DMS153 (cell line): ENCODE measurements around the gene ARHGAP32.

Experiments used
- DNase-seq: peaks from one replicate; lab custom pipeline; 2025; lab: John Stamatoyannopoulos, UW

ARHGAP32 gene

GRCh38 chr11:128956401-128957201 lies 235.5 kb downstream of the ARHGAP32 start:
- DNase-seq = peak; percentile 79

DNA sequence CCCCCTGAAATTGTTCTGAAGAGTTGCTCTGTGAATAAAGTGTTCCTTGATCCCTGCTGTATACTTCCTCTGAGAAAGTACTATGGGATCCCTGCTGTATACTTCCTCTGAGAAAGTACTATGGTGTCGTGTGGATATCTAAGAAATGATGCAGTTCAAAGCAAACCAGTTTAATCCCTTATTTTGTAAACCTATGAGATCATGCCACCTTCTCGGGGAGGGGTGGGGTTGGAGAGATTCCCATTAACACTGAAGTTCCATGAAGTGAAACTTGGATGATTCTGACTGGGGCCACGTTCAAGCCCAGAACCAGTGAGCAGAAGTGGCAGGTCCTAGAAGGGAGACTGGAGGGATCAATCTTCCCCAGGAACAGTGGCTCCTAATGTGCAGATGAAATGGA lies 236.5 kb downstream of the ARHGAP32 start:
- no peak for DNase-seq

- DNase-seq = no peak
Observed at GRCh38 chr11:128953151-128953550, 239.0 kb downstream of the ARHGAP32 start.

DNA sequence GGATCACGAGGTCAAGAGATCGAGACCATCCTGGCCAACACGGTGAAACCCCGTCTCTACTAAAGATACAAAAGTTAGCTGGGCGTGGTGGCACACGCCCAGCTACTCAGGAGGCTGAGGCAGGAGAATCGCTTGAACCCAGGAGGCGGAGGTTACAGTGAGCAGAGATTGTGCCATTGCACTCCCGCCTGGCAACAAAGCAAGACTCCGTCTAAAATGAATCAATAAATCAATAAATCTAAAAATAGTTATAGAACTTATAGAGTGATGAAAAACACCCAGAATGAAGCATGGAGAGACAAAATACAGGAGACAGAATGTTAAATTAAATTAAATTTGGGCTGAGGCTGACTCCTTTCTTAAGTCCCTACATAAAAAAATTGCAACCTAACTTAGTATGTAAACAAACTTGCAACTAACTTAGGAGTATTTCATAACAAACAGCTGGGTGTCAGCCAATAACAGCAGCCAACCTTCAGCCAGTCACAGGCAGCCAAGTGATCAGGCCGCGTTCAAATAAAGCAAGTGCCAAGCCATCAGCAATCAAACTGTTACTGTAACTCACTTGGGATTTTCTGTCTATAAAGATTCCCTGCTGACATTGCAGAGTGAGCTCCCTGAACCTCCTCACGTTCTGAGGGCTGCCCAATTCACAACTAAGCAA lies 242.2 kb downstream of the ARHGAP32 start:
- no peak for DNase-seq

GRCh38 chr11:128948583-128948982 lies 243.5 kb downstream of the ARHGAP32 start:
- no peak for DNase-seq

- no peak for DNase-seq
Observed at GRCh38 chr11:128947773-128948172, 244.4 kb downstream of the ARHGAP32 start.

DNA sequence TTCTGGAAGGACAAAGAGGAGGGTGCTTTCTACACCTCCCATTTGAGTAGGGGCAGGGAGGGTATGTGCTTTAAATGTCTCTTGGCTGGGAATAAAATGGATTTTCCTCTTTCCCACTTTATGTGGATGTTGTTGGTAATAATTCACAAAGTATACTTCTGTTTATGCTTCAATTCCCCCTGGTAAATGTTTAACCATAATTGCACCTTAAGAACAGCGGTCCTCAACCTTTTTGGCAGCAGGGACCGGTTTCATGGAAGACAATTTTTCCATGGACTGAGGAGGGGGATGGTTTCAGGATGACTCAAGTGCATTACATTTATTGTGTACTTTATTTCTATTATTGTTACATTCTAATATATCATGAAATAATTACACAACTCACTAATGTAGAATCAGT lies 245.5 kb downstream of the ARHGAP32 start:
- no peak for DNase-seq

DNA sequence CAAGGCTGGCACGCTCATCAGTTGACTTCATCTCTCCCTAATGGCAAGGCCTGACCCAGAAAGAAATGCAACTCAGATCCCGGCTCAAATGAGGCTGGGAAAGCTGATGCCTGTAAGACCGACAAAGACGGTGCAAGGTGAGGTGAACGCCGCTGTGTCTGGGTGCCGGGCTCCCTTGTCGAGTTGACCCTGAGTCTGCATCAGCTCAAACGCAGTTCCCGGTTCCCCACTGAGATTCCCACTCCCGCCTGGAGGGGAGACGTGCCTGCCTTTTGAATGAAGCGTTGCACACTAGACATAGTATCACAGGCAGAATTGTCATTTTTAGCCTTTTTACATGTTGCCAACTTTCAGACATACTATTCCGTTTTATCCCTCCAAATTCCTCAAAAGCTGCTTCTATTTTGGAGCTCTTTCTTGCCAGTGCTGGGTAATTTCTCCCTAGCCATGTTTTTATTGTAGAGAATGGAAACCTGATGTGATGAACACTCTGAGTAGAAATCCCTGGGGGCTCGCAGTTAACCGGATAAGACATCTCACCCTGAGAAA lies 248.6 kb downstream of the ARHGAP32 start:
- no peak for DNase-seq

DNA sequence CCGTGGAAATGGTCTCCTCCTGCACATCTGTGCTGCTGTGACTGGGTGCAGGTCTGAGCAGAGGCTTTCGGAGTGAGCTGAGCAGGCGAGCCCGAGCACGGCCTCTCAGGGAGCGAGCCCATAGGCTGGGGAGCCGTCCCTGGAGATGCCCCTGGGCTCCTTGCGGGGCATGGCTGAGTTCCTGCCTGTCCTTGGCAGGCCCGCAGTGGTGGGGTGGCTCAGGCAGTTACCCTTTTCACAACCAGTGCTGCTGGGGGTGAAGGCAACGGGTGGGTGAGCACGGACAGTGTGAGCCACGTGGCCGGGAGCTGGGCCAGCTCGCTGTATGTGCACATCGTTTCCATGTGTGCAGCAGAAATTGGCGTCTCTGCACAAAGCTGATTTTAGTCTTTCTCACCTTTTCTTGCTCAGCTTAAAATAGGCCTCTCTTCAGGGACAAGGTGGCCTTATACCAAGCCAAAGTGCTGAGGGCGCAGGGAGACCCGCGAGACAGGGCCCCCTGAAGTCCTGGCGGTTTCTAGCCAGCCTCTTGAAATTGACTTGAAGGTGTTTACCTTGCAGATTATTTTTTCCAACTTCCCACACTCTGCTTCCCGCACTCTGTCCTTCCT lies 249.2 kb downstream of the ARHGAP32 start, which contains the start of gene TP53AIP1:
Gene TP53AIP1, minus strand, starts transcription at position 55 of the 611 bp plus-strand sequence. CDS start 5,053 bp downstream, outside the sequence.
- DNase-seq = no peak

DNA sequence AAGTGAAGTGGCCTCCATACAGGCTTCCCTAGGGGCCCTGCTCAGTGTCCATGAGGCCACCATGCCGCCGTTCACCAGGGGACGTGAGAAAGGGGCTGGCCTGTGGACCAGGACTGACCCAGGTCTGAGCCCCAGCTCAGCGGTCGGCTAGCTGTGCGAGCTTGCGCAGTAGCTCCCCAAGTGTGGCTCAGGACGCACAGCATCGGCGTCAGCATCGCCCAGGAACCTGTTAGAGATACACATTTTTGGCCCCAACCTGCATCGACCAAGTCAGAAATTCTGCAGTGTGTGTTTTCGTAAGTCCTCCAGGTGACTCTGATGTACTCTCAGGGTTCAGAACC lies 249.9 kb downstream of the ARHGAP32 start:
- no peak for DNase-seq

- no peak for DNase-seq
Observed at GRCh38 chr11:128941573-128942271, 250.4 kb downstream of the ARHGAP32 start.

GRCh38 chr11:128941110-128941509 lies 251.0 kb downstream of the ARHGAP32 start:
- DNase-seq = no peak

DNA sequence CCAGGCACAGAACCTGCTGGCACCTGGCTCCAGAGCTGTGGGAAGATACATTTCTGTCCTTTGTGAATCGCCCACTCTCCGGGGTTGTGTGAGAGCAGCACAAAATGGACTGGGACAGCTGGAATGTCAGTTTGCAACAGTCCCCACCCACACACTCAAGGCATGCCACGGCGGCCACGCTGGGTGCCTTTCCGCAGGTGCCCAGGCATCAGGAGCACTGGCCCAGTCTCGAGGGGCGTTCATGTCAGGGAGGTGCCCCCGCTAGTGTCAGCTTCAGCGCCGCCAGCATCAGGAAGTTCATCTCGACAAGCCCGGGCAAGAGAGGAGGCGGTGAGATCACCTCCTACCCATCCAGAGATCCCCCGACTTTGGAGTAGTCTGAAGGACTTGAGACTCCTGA lies 251.5 kb downstream of the ARHGAP32 start:
- no peak for DNase-seq

DNA sequence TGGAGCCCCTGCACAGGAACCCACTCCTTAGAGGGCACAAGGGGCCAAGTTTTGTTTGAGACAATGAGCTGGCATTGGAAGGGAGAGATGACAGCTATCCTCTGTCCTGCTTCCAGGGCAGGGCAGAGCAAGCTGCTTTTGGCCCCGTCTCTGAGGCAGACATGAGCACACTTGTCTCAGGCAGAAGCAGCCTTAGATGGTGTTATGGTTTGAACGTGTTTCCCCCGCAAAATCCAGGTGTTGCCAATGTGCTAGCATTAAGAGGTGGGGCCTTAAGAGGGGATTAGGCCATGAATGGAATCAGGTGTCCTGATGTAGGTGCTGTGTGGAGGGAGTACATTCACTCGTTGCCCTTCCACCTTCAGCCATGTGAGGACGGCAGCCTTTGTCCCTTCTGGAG lies 252.0 kb downstream of the ARHGAP32 start:
- no peak for DNase-seq

DNA sequence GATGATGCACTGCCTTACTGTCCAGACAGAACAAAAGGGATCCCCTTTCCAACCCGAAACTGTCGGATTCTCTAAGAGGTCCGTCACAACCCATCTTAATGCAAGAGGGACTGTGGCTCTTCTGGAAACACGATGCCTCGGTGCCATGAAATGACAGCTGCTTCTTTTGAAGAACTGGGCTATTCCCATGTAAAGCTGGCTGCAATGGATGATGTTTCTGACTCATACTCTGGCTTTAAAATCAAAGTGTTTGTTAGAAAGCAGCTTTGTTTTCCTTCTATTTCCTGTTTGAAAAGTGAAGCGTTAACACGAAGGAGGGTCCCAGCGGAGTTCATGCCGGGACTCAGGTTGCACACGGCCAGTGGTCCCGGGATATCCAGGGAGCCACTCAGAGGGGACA lies 252.5 kb downstream of the ARHGAP32 start:
- no peak for DNase-seq

GRCh38 chr11:128938156-128938885 lies 253.8 kb downstream of the ARHGAP32 start:
- DNase-seq = no peak

- peak; percentile 29 for DNase-seq
Observed at GRCh38 chr11:128937480-128937879, 254.6 kb downstream of the ARHGAP32 start.

DNA sequence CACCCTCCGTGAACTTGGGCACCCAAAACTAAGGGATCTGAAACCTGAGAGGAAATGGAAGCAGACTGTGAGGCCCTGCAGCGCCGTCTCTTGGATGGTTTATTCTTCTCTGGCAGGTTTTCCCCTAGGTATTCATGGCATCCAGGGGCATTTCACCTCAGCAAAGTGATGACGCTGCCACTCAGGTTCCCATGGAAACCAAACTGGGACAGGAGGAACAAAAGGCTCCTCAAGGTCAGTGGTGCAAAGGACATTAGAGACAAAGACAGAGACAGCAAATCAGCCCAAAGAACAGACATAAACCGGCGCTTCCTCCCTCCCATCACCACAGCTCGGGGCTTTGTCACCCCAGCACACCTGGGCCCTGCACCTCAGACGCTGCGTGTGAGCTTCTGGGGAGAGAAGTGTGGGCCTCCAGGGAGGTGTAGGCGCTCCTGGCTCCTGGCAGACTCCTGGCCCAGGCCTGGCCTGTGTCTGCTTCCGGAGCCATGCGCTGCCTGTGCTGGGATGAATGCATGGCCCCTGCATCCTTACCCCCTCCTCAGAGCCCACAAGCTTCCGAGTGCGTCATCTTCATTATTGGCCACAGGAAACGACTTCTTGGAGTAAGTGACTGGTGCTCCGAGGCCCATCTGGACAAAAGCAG lies 255.4 kb downstream of the ARHGAP32 start:
- DNase-seq = peak; percentile 67

- no peak for DNase-seq
Observed at GRCh38 chr11:128934926-128935325, 257.2 kb downstream of the ARHGAP32 start.

GRCh38 chr11:128934351-128934750 lies 257.8 kb downstream of the ARHGAP32 start:
- DNase-seq = no peak
